ENCODE data around the gene ERP27.

Gene ERP27

DNA sequence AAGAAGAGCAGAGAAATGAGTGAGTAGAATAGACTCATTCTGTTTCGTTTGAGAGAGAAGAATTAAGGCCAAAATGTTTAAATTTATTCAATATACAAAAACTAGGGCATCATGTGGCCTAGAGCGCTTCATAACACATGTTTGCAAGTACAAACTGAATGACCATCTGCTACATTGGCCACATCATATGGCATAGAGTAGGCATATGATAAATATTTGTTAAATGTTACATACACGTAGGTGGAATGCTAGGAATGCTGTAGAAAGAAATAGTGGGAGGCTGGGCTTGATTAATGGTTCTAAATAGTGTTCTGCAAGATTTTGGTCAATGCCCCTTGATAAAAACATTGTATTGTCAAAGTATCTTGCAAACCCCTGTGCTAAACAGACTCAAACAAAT, 63.5 kb downstream of the ERP27 start:
- no peak for DNase-seq (ENCODE audit: low read depth)
- no peak overlapping the region for H3K4me3 ChIP-seq (ENCODE audit: low read depth, low read length)
- TF ChIP-seq, protein P1, sequence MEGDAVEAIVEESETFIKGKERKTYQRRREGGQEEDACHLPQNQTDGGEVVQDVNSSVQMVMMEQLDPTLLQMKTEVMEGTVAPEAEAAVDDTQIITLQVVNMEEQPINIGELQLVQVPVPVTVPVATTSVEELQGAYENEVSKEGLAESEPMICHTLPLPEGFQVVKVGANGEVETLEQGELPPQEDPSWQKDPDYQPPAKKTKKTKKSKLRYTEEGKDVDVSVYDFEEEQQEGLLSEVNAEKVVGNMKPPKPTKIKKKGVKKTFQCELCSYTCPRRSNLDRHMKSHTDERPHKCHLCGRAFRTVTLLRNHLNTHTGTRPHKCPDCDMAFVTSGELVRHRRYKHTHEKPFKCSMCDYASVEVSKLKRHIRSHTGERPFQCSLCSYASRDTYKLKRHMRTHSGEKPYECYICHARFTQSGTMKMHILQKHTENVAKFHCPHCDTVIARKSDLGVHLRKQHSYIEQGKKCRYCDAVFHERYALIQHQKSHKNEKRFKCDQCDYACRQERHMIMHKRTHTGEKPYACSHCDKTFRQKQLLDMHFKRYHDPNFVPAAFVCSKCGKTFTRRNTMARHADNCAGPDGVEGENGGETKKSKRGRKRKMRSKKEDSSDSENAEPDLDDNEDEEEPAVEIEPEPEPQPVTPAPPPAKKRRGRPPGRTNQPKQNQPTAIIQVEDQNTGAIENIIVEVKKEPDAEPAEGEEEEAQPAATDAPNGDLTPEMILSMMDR (IDR thresholded peaks at IDR 0.05; ENCODE audit: low read depth, low read length, missing control alignments): no peak
- in situ Hi-C loops (cut with HindIII; ENCODE audit: low sequenced_read_pairs): no loop called here

DNA sequence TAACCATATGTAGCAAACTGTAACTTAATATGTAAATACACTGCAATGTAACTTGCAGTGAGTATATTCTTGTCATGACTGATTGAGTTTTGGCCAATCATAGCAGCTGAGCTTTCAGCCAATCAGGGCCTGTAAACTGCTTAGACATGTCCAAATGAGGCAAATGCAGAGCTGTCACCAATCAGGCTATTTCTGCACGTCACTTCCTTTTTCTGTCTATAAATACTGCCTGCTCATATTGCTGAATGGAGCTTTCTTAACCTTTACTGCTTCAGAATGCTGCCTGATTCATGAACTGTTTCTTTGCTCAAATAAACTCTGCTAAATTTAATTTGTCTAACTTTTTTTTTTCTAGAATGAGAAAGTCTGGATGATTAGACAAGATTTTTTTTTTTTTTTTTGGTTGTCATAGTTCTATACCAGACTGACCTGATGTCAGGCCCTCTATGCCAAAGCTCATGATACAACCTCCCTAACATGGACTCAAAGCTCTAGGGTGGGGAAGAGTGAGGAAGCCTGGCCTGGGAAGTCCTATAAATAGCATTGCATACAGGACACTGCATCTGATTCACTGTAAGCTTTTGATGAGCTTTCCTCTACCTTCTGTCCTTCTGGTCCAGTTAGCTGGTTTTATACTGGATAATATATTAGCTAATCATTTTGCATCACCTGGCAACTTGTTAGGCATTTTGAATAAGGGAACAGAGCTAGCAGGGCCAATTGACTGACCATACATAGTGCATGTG, 64.7 kb downstream of the ERP27 start:
- DNase-seq (ENCODE audit: low read depth): no peak
- in situ Hi-C loops (cut with HindIII; ENCODE audit: low sequenced_read_pairs): no loop called here
- TF ChIP-seq, protein P1 (IDR thresholded peaks at IDR 0.05; ENCODE audit: low read depth, low read length, missing control alignments): no peak
- no peak overlapping the region for H3K4me3 ChIP-seq (ENCODE audit: low read depth, low read length)

DNA sequence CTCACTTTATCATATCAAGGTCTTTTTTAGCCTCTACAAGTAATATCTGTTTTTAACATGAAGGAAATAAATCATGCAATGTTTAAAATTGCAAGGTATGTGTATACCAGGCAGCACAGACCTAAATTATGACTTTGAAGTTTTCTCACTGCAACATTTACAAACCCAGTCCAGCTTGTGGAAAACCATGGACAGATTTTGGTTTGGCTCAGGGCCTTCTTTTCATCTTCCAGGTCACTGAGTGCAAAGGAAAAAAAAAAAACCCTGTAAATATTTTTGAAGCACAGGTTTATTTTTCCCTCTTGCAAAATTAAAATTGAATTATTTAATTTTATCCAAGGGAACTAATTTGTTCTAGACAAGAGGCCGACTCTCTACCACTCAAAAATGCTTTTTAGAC, 66.5 kb downstream of the ERP27 start:
- no peak for DNase-seq (ENCODE audit: low read depth)
- TF ChIP-seq, protein P1 (IDR thresholded peaks at IDR 0.05; ENCODE audit: low read depth, low read length, missing control alignments): no peak
- in situ Hi-C loops (cut with HindIII; ENCODE audit: low sequenced_read_pairs): no loop called here
- H3K4me3 ChIP-seq (ENCODE audit: low read depth, low read length): no peak overlapping the region

DNA sequence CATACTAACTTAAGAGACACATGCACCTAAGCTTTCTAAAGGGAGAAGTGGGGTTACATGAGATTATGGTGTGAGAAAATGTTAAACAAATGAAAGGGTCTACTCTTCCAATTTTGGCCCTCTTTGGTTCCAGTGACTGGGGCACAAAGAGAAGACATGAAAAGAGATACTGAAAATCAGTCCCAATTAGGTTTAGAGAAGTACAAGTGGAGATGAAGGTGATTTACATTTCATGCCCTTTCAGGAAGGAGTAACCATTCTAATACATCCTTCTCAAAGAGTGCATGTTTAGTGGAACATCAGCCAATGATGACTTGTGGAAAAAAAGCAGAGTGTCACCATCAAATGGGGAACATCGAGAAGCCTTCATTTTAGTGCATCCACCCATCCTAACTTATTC, 67.1 kb downstream of the ERP27 start:
- DNase-seq (ENCODE audit: low read depth): no peak
- TF ChIP-seq, protein P1 (IDR thresholded peaks at IDR 0.05; ENCODE audit: low read depth, low read length, missing control alignments): no peak
- in situ Hi-C loops (cut with HindIII; ENCODE audit: low sequenced_read_pairs): no loop called here
- H3K4me3 ChIP-seq (ENCODE audit: low read depth, low read length): no peak overlapping the region

DNA sequence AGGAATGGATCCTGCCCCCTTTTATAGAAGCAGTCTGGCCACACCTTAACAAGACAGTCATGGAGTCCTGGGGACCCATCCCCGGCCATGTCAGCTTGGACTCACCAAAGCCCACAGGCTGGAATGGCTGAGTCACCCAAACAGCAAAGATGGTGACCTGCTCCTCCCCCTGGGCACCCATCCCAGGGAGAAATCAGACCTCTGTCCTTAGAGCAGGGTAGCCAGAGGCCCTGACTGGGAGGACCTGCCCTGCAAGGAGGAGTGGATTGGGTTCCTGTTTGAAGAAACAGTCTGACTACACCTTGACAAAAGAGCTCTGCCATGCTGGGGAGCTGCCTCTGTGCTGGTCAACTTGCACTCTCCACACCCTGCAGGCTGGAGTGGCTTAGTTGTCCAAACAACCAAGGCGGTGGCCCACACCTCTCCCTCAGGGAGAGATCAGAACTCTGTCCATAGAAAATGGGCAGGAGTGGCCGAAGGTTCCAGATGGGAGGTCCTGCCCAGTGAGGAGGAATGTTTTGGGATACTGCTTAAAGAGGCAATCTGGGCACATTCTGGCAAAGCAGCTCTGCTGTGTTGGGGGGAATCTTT, 69.3 kb downstream of the ERP27 start:
- in situ Hi-C loops (cut with HindIII; ENCODE audit: low sequenced_read_pairs): no loop called here

More for the DNA sequence above, 69.3 kb downstream of the ERP27 start:
- no peak for DNase-seq (ENCODE audit: low read depth)
- no peak overlapping the region for H3K4me3 ChIP-seq (ENCODE audit: low read depth, low read length)
- TF ChIP-seq, protein P1 (IDR thresholded peaks at IDR 0.05; ENCODE audit: low read depth, low read length, missing control alignments): no peak

All from astrocyte of the cerebellum (primary cell).